ENCODE measurements around the gene RRP1B. TPM values are rescaled to one million over a fixed set of nuclear protein-coding genes. Genes with fewer than 3 reads are reported as not detected.

Gene RRP1B
- polyA plus RNA-seq, 1 donor from 2014 or later = 20.3 TPM

- H3K4me2 ChIP-seq (ENCODE audit: low read length) = no peak overlapping the region
- no peaks in the 10 kb centered on the region for H3F3A ChIP-seq (ENCODE audit: insufficient read depth, low read length, poor library complexity, severe bottlenecking)
- H3K79me2 ChIP-seq (replicated peaks; ENCODE audit: insufficient read depth, low read length) = no peaks in the 10 kb centered on the region
- H2AFZ ChIP-seq (ENCODE audit: low read depth, low read length) = no peak overlapping the region
- H4K20me1 ChIP-seq (ENCODE audit: insufficient read depth) = no peaks in the 10 kb centered on the region
- H3K27me3 ChIP-seq (ENCODE audit: insufficient read depth, low read depth, low read length) = no peaks in the 10 kb centered on the region
- TF ChIP-seq POLR2AphosphoS5 (IDR thresholded peaks at IDR 0.05) (no peak), RAD21 (conservative IDR thresholded peaks at IDR 0.05) (no peak), REST (IDR thresholded peaks at IDR 0.05; ENCODE audit: borderline replicate concordance) (no peak)
- no peak overlapping the region for H3K9ac ChIP-seq (ENCODE audit: low read length)
- H3K27ac ChIP-seq (ENCODE audit: low read length) = no peak overlapping the region
- no peaks in the 10 kb centered on the region for H3K9me3 ChIP-seq (ENCODE audit: low read length)
- H3K9me2 ChIP-seq (ENCODE audit: insufficient read depth, low read length) = no peaks in the 10 kb centered on the region
- H3K4me3 ChIP-seq (ENCODE audit: low read length) = no peak overlapping the region
- no peaks in the 10 kb centered on the region for H3K36me3 ChIP-seq (ENCODE audit: insufficient read depth, low read length)
Observed at GRCh38 chr21:43694437-43695079, 35.2 kb downstream of the RRP1B start.

- TF ChIP-seq EP300 (conservative IDR thresholded peaks at IDR 0.05; ENCODE audit: poor library complexity, severe bottlenecking) (no peak), POLR2AphosphoS5 (IDR thresholded peaks at IDR 0.05) (no peak), CTCF (IDR thresholded peaks at IDR 0.05; ENCODE audit: poor library complexity, severe bottlenecking) (no peak), TAF1 (IDR thresholded peaks at IDR 0.05; ENCODE audit: low read depth) (no peak), REST (IDR thresholded peaks at IDR 0.05; ENCODE audit: borderline replicate concordance) (no peak), EZH2 (IDR thresholded peaks at IDR 0.05; ENCODE audit: borderline replicate concordance, insufficient read depth, low read length, poor library complexity, severe bottlenecking) (no peak), RAD21 (conservative IDR thresholded peaks at IDR 0.05) (no peak), SMC3 (conservative IDR thresholded peaks at IDR 0.05; ENCODE audit: poor library complexity) (no peak), MXI1 (conservative IDR thresholded peaks at IDR 0.05; ENCODE audit: poor library complexity, severe bottlenecking) (no peak)
- H4K20me1 ChIP-seq (ENCODE audit: insufficient read depth) = no peaks in the 10 kb centered on the region
- no peak overlapping the region for H3K9ac ChIP-seq (ENCODE audit: low read length)
- H3K4me3 ChIP-seq (ENCODE audit: low read length) = no peak overlapping the region
- no peaks in the 10 kb centered on the region for H3F3A ChIP-seq (ENCODE audit: insufficient read depth, low read length, poor library complexity, severe bottlenecking)
- no peaks in the 10 kb centered on the region for H3K9me2 ChIP-seq (ENCODE audit: insufficient read depth, low read length)
- no peak overlapping the region for H2AFZ ChIP-seq (ENCODE audit: low read depth, low read length)
- H3K36me3 ChIP-seq (ENCODE audit: insufficient read depth, low read length) = no peaks in the 10 kb centered on the region
- no peak overlapping the region for H3K27ac ChIP-seq (ENCODE audit: low read length)
- no peaks in the 10 kb centered on the region for H3K27me3 ChIP-seq (ENCODE audit: insufficient read depth, low read depth, low read length)
- no peaks in the 10 kb centered on the region for H3K79me2 ChIP-seq (replicated peaks; ENCODE audit: insufficient read depth, low read length)
- H3K4me2 ChIP-seq (ENCODE audit: low read length) = no peak overlapping the region
- H3K9me3 ChIP-seq (ENCODE audit: low read length) = no peaks in the 10 kb centered on the region
Observed at GRCh38 chr21:43696214-43696613, 36.9 kb downstream of the RRP1B start.
